A549 treated with dexamethasone at 1 μM for 4 hours (cell line): ENCODE measurements around the gene ATRN. TPM values are rescaled to one million over a fixed set of nuclear protein-coding genes. Genes with fewer than 3 reads are reported as not detected.

Experiments used
- total RNA-seq: library from RNA; stranded (reverse); fragments of 200-300 nt; extraction: Qiagen RNA extraction; gene quantifications from 5 replicates; pipeline ENCODE4 v1.2.3, GENCODE V29; 2022

Gene ATRN
- 20.2 to 28.0 TPM (median 26.7 TPM) in 5 replicates for total RNA-seq

DNA sequence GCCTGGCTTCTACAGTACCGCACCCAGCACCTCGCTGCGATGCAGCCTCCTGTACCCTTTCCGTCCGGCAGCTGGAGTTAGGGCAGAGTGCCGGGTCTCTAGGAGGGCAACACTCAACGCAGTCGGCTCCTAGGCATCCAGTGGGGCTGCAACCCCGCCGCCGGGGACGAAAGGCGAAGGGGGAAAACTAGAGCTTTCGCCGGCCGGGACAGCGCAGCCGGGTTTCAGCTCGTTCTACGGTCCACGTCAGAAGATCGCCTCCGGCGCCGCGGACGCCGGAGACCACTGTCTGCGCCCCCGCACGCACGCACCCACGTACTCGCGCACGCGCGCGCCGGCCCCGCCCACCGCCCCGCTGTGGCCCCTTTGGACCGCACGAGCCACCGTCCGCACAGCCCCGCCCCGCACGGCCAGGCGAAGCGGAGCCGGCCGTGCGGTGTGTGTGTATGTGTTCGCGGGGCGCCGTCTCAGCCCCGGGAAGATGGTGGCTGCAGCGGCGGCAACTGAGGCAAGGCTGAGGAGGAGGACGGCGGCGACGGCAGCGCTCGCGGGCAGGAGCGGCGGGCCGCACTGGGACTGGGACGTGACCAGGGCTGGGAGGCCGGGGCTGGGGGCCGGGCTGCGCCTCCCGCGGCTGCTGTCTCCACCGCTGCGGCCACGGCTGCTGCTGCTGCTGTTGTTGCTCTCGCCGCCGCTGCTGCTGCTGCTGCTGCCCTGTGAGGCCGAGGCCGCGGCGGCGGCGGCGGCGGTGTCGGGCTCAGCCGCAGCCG is at the start of gene ATRN:
ATRN (plus strand) TSS at position 392 of the 770 bp plus-strand sequence; CDS start at position 482, 90 bp downstream.

DNA sequence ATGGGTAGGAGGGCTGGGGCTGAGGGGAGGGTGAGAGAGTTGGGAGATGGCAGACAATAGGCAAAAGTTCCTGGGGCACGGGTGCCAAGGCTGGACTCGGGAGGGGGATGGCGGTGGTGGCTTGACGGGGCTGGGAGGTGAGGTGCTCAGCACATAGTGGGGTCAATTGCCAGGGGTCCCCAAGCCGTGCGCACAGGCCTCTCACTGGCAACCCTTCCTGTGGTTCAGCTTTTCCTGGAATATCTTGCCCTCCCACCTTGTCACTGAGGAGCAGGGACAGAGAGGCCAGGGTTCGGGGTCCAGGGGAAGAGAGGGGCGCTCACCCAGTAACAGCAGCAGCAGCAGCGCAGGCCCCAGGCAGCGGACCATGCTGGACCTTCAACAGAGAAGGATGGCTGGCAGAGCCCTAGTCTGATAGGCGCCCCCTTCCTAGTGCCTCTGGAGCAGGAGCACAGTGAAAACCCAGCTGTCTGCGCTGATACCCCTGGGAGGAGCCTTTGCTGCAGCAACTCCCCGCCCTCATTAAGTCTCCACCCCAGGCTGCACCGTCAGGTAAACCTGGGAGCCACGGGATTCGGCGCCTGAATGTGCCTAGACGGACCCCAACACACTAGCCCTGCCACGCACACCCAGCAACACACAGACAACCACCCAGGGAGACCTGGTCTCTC is 192.3 kb downstream of the ATRN start, which contains the start of gene GFRA4:
GFRA4 (minus strand) TSS at position 369 of the 671 bp plus-strand sequence; CDS start at position 369, 0 bp downstream.

DNA sequence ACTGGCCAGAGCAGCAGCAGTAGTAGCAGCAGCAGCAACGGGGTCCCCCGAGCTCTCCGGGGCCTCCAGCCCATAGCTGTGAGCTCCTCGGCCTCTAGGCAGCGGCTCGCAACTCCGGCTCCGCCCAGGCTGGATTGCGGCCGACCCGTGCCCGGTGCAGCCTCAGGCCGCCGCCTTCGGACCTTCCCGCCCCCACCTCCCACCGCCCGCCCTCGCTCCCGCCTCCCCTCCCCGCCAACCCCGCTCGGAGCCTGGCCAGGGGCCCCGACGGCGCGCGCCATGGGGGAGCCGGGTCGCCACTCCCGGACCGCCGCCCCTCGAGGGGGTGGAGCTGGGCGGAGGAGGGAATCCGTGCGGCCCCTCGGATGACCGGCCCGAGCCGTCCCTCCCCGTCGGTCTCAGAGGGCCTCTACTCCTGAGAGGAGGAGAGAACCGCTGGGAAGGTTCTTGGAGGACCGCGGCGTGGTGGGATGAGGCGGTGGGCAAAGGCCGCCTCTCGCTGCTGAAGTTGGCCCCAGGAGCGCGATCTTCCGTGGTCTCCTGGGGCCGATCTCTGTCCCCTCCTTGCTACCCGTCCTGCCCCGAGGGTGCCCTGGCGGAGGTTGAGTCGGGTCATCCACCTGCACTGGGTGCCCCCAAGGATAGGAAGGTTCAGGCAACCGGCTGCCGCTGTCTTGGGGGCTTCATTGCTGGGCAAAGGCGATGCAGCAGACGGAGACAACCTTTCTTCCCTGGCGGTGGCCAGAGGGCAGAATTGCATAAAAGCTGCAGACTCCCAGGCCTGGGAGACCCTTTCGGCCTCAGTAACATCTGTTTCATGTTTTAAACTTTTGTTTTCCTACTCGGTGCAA is 211.3 kb downstream of the ATRN start, which contains the start of gene ADAM33:
ADAM33 (minus strand) TSS at position 80 of the 851 bp plus-strand sequence; CDS start at position 74, 6 bp downstream.

Other genes starting within 250 kb of the ATRN start
- 10.3 to 16.1 TPM (median 15.3 TPM) in 5 replicates for gene SLC4A11, start 231.8 kb upstream of the ATRN start, total RNA-seq
- 5.6 to 7.6 TPM (median 6.4 TPM) in 5 replicates for gene DNAAF9, start 63.3 kb upstream of the ATRN start, total RNA-seq
- not detected in 5 replicates for gene GFRA4, start 192.4 kb downstream of the ATRN start, total RNA-seq
- 0.03 to 0.14 TPM (median 0.11 TPM) in 5 replicates for gene ADAM33, start 211.0 kb downstream of the ATRN start, total RNA-seq
- gene SIGLEC1, start 241.6 kb downstream of the ATRN start, total RNA-seq = 0.01 to 0.04 TPM (median 0.02 TPM) in 5 replicates